C4-2B (cell line): ENCODE data around the gene CCSER1.

Experiments
- CTCF ChIP-seq: fragments of 450-650 bp; conservative IDR thresholded peaks from 2 replicates; pipeline ENCODE4 v1.5.1; 2017; ENCODE audit warnings: mild to moderate bottlenecking
- ZFX ChIP-seq: fragments of 450-650 bp; IDR thresholded peaks from 2 replicates; pipeline ENCODE4 v1.6.1; 2017

- TF ChIP-seq CTCF (no peak), ZFX (no peak)
These were observed 1101.5 kb downstream of the CCSER1 start for GRCh38 chr4:91228659-91229058.
